HEK293 (cell line): ENCODE data around the gene CACNG4.

Experiments used
- BCL11A ChIP-seq: fragments of 450-650 bp; formaldehyde crosslinking; IDR thresholded peaks from 2 replicates; pipeline ENCODE4 v1.5.1; 2016; ENCODE audit warnings: low read depth, missing biosample characterization, missing genetic modification characterization
- EGR2 ChIP-seq: fragments of 450-650 bp; formaldehyde crosslinking; IDR thresholded peaks from 2 replicates; pipeline ENCODE4 v1.5.1; 2016; ENCODE audit warnings: low read depth, missing biosample characterization, missing genetic modification characterization
- GLI4 ChIP-seq: fragments of 450-650 bp; formaldehyde crosslinking; IDR thresholded peaks from 2 replicates; pipeline ENCODE4 v1.5.1; 2016; ENCODE audit warnings: missing biosample characterization, missing genetic modification characterization
- IKZF3 ChIP-seq: fragments of 450-650 bp; IDR thresholded peaks from 2 replicates; pipeline ENCODE4 v1.5.0; 2018; ENCODE audit warnings: missing biosample characterization, mild to moderate bottlenecking, missing genetic modification characterization, moderate library complexity
- KLF10 ChIP-seq: fragments of 450-650 bp; IDR thresholded peaks from 2 replicates; pipeline ENCODE4 v1.5.1; 2018; ENCODE audit warnings: missing biosample characterization, mild to moderate bottlenecking, missing genetic modification characterization
- KLF8 ChIP-seq: fragments of 450-650 bp; formaldehyde crosslinking; IDR thresholded peaks from 2 replicates; pipeline ENCODE4 v1.5.1; 2016; ENCODE audit warnings: missing biosample characterization, missing genetic modification characterization
- OSR2 ChIP-seq: fragments of 450-650 bp; formaldehyde crosslinking; IDR thresholded peaks from 2 replicates; pipeline ENCODE4 v1.5.1; 2016; ENCODE audit warnings: missing biosample characterization, missing genetic modification characterization
- OVOL3 ChIP-seq: fragments of 450-650 bp; formaldehyde crosslinking; IDR thresholded peaks from 2 replicates; pipeline ENCODE4 v1.5.1; 2016; ENCODE audit warnings: missing biosample characterization, missing genetic modification characterization
- SCRT2 ChIP-seq: fragments of 450-650 bp; formaldehyde crosslinking; IDR thresholded peaks from 2 replicates; pipeline ENCODE4 v1.5.1; 2016; ENCODE audit warnings: missing biosample characterization, missing genetic modification characterization
- SP2 ChIP-seq: fragments of 450-650 bp; formaldehyde crosslinking; IDR thresholded peaks from 2 replicates; pipeline ENCODE4 v1.5.1; 2016; ENCODE audit warnings: missing biosample characterization, missing genetic modification characterization
- ZBTB17 ChIP-seq: fragments of 450-650 bp; formaldehyde crosslinking; IDR thresholded peaks from 2 replicates; pipeline ENCODE4 v1.5.1; 2016; ENCODE audit warnings: missing biosample characterization, missing genetic modification characterization
- ZBTB20 ChIP-seq: fragments of 450-650 bp; formaldehyde crosslinking; IDR thresholded peaks from 2 replicates; pipeline ENCODE4 v1.5.1; 2016; ENCODE audit warnings: missing biosample characterization, missing genetic modification characterization
- ZBTB48 ChIP-seq: fragments of 450-650 bp; formaldehyde crosslinking; IDR thresholded peaks from 2 replicates; pipeline ENCODE4 v1.5.1; 2016; ENCODE audit warnings: missing biosample characterization, missing genetic modification characterization
- ZEB2 ChIP-seq: fragments of 450-650 bp; formaldehyde crosslinking; IDR thresholded peaks from 2 replicates; pipeline ENCODE4 v1.5.1; 2016; ENCODE audit warnings: missing biosample characterization, missing genetic modification characterization
- ZFP69B ChIP-seq: fragments of 450-650 bp; formaldehyde crosslinking; IDR thresholded peaks from 2 replicates; pipeline ENCODE4 v1.5.1; 2016; ENCODE audit warnings: missing biosample characterization, missing genetic modification characterization
- ZNF16 ChIP-seq: fragments of 450-650 bp; formaldehyde crosslinking; IDR thresholded peaks from 2 replicates; pipeline ENCODE4 v1.5.1; 2016; ENCODE audit warnings: low read depth, missing biosample characterization, missing genetic modification characterization
- ZNF354C ChIP-seq: fragments of 450-650 bp; formaldehyde crosslinking; IDR thresholded peaks from 2 replicates; pipeline ENCODE4 v1.5.1; 2016; ENCODE audit warnings: missing biosample characterization, missing genetic modification characterization, low read depth, borderline replicate concordance
- ZNF404 ChIP-seq: fragments of 450-650 bp; formaldehyde crosslinking; IDR thresholded peaks from 2 replicates; pipeline ENCODE4 v1.5.1; 2017; ENCODE audit warnings: missing biosample characterization, missing genetic modification characterization
- ZNF501 ChIP-seq: fragments of 450-650 bp; formaldehyde crosslinking; IDR thresholded peaks from 2 replicates; pipeline ENCODE4 v1.5.1; 2016; ENCODE audit warnings: missing biosample characterization, missing genetic modification characterization
- ZNF549 ChIP-seq: fragments of 450-650 bp; IDR thresholded peaks from 2 replicates; pipeline ENCODE4 v1.5.1; 2018; ENCODE audit warnings: missing biosample characterization, missing genetic modification characterization, mild to moderate bottlenecking, inconsistent platforms, moderate library complexity
- ZNF555 ChIP-seq: fragments of 450-650 bp; formaldehyde crosslinking; conservative IDR thresholded peaks from 2 replicates; pipeline ENCODE4 v1.5.1; 2017; ENCODE audit warnings: missing biosample characterization, mild to moderate bottlenecking, missing genetic modification characterization, inconsistent platforms
- ZNF558 ChIP-seq: fragments of 450-650 bp; formaldehyde crosslinking; IDR thresholded peaks from 2 replicates; pipeline ENCODE4 v1.5.1; 2016; ENCODE audit warnings: missing biosample characterization, missing genetic modification characterization
- ZNF585B ChIP-seq: fragments of 450-650 bp; formaldehyde crosslinking; IDR thresholded peaks from 2 replicates; pipeline ENCODE4 v1.5.1; 2016; ENCODE audit warnings: missing biosample characterization, missing genetic modification characterization
- ZNF660 ChIP-seq: fragments of 450-650 bp; IDR thresholded peaks from 2 replicates; pipeline ENCODE4 v1.5.1; 2018; ENCODE audit warnings: missing biosample characterization, mild to moderate bottlenecking, missing genetic modification characterization
- ZNF670 ChIP-seq: fragments of 450-650 bp; formaldehyde crosslinking; IDR thresholded peaks from 2 replicates; pipeline ENCODE4 v1.5.1; 2016; ENCODE audit warnings: missing biosample characterization, missing genetic modification characterization, low read depth
- ZNF701 ChIP-seq: fragments of 450-650 bp; formaldehyde crosslinking; IDR thresholded peaks from 2 replicates; pipeline ENCODE4 v1.5.1; 2016; ENCODE audit warnings: missing biosample characterization, missing genetic modification characterization
- ZNF776 ChIP-seq: fragments of 450-650 bp; formaldehyde crosslinking; IDR thresholded peaks from 2 replicates; pipeline ENCODE4 v1.5.0; 2017; ENCODE audit warnings: missing biosample characterization, missing genetic modification characterization, borderline replicate concordance
- ZNF837 ChIP-seq: fragments of 450-650 bp; formaldehyde crosslinking; IDR thresholded peaks from 2 replicates; pipeline ENCODE4 v1.5.1; 2016; ENCODE audit warnings: missing biosample characterization, missing genetic modification characterization
- TF ChIP-seq, protein P1 (sequence below): fragments of 450-650 bp; formaldehyde crosslinking; IDR thresholded peaks from 2 replicates; pipeline ENCODE4 v1.5.1; 2017; ENCODE audit warnings: missing biosample characterization, missing genetic modification characterization
- TF ChIP-seq, protein P2 (sequence below): fragments of 450-650 bp; formaldehyde crosslinking; IDR thresholded peaks from 2 replicates; pipeline ENCODE4 v1.5.1; 2016; ENCODE audit warnings: missing biosample characterization, missing genetic modification characterization
- TF ChIP-seq, protein P3 (sequence below): fragments of 450-650 bp; formaldehyde crosslinking; IDR thresholded peaks from 2 replicates; pipeline ENCODE4 v1.5.1; 2016; ENCODE audit warnings: missing biosample characterization, missing genetic modification characterization, borderline replicate concordance
- TF ChIP-seq, protein P4 (sequence below): fragments of 450-650 bp; formaldehyde crosslinking; IDR thresholded peaks from 2 replicates; pipeline ENCODE4 v1.5.1; 2016; ENCODE audit warnings: missing biosample characterization, missing genetic modification characterization
- TF ChIP-seq, protein P5 (sequence below): fragments of 450-650 bp; formaldehyde crosslinking; IDR thresholded peaks from 2 replicates; pipeline ENCODE4 v1.5.1; 2016; ENCODE audit warnings: missing biosample characterization, missing genetic modification characterization

The CACNG4 gene

DNA sequence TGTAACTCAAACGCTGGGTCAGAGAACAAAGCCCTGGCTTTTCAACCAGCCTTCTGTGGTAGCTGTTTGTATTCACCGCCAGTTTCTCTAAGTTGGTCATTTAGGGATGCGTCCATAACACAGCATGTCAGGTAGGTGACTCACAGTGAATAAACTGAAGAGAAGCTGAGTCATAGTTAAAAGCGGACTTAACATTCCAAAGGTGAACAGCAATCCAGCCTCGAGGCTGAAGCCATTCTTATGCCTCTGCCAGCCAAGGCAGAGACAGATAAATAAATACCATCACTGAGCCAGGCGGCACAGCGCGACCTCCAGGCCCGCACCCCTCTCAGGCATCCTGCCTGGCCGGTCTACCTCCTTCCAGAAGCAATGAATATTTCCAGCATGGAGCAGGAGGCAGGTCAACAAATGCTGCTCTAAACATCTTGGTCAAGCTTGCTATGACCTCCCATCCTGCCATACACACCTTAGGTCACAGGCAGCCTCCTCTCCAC lies 12.4 kb upstream of the CACNG4 start (continued):
- TF ChIP-seq GLI4 (tag by site-specific recombination) (no peak), ZNF776 (tag by site-specific recombination) (no peak), KLF8 (tag by site-specific recombination) (peak; percentile 68), ZEB2 (peak; percentile 71), ZNF660 (no peak; the same call in none of the 2 replicates), ZNF404 (tag by site-specific recombination) (no peak), KLF10 (tag by site-specific recombination) (peak; percentile 27; the same call in 1 of the 2 replicates), ZNF837 (tag by site-specific recombination) (no peak), ZBTB20 (tag by site-specific recombination) (no peak), IKZF3 (tag by site-specific recombination) (no peak), ZNF555 (tag by site-specific recombination) (no peak), SP2 (tag by site-specific recombination) (no peak), ZNF701 (tag by site-specific recombination) (no peak), EGR2 (tag by site-specific recombination) (no peak), ZNF549 (tag by site-specific recombination) (no peak), ZNF16 (no peak), BCL11A (tag by site-specific recombination) (0 out of 2 replicates have a peak, but pooled peaks have one; percentile 28), ZBTB48 (tag by site-specific recombination) (no peak), ZNF354C (no peak), OVOL3 (tag by site-specific recombination) (no peak), OSR2 (tag by site-specific recombination) (peak; percentile 84), ZNF558 (no peak), ZBTB17 (tag by site-specific recombination) (peak; percentile 36; the same call in 1 of the 2 replicates), ZFP69B (tag by site-specific recombination) (0 out of 2 replicates have a peak, but pooled peaks have one; percentile 32), SCRT2 (tag by site-specific recombination) (no peak), ZNF585B (tag by site-specific recombination) (no peak), ZNF670 (tag by site-specific recombination) (no peak), ZNF501 (tag by site-specific recombination) (no peak)
- TF ChIP-seq, protein P1, sequence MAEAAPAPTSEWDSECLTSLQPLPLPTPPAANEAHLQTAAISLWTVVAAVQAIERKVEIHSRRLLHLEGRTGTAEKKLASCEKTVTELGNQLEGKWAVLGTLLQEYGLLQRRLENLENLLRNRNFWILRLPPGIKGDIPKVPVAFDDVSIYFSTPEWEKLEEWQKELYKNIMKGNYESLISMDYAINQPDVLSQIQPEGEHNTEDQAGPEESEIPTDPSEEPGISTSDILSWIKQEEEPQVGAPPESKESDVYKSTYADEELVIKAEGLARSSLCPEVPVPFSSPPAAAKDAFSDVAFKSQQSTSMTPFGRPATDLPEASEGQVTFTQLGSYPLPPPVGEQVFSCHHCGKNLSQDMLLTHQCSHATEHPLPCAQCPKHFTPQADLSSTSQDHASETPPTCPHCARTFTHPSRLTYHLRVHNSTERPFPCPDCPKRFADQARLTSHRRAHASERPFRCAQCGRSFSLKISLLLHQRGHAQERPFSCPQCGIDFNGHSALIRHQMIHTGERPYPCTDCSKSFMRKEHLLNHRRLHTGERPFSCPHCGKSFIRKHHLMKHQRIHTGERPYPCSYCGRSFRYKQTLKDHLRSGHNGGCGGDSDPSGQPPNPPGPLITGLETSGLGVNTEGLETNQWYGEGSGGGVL: no peak
- TF ChIP-seq, protein P2, sequence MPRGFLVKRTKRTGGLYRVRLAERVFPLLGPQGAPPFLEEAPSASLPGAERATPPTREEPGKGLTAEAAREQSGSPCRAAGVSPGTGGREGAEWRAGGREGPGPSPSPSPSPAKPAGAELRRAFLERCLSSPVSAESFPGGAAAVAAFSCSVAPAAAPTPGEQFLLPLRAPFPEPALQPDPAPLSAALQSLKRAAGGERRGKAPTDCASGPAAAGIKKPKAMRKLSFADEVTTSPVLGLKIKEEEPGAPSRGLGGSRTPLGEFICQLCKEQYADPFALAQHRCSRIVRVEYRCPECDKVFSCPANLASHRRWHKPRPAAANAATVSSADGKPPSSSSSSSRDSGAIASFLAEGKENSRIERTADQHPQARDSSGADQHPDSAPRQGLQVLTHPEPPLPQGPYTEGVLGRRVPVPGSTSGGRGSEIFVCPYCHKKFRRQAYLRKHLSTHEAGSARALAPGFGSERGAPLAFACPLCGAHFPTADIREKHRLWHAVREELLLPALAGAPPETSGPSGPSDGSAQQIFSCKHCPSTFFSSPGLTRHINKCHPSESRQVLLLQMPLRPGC (tag by site-specific recombination): peak; percentile 97
- TF ChIP-seq, protein P3, sequence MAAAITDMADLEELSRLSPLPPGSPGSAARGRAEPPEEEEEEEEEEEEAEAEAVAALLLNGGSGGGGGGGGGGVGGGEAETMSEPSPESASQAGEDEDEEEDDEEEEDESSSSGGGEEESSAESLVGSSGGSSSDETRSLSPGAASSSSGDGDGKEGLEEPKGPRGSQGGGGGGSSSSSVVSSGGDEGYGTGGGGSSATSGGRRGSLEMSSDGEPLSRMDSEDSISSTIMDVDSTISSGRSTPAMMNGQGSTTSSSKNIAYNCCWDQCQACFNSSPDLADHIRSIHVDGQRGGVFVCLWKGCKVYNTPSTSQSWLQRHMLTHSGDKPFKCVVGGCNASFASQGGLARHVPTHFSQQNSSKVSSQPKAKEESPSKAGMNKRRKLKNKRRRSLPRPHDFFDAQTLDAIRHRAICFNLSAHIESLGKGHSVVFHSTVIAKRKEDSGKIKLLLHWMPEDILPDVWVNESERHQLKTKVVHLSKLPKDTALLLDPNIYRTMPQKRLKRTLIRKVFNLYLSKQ: no peak
- TF ChIP-seq, protein P4, sequence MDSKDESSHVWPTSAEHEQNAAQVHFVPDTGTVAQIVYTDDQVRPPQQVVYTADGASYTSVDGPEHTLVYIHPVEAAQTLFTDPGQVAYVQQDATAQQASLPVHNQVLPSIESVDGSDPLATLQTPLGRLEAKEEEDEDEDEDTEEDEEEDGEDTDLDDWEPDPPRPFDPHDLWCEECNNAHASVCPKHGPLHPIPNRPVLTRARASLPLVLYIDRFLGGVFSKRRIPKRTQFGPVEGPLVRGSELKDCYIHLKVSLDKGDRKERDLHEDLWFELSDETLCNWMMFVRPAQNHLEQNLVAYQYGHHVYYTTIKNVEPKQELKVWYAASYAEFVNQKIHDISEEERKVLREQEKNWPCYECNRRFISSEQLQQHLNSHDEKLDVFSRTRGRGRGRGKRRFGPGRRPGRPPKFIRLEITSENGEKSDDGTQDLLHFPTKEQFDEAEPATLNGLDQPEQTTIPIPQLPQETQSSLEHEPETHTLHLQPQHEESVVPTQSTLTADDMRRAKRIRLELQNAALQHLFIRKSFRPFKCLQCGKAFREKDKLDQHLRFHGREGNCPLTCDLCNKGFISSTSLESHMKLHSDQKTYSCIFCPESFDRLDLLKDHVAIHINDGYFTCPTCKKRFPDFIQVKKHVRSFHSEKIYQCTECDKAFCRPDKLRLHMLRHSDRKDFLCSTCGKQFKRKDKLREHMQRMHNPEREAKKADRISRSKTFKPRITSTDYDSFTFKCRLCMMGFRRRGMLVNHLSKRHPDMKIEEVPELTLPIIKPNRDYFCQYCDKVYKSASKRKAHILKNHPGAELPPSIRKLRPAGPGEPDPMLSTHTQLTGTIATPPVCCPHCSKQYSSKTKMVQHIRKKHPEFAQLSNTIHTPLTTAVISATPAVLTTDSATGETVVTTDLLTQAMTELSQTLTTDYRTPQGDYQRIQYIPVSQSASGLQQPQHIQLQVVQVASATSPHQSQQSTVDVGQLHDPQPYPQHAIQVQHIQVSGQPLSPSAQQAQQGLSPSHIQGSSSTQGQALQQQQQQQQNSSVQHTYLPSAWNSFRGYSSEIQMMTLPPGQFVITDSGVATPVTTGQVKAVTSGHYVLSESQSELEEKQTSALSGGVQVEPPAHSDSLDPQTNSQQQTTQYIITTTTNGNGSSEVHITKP (tag by site-specific recombination): peak; percentile 57
- TF ChIP-seq, protein P5, sequence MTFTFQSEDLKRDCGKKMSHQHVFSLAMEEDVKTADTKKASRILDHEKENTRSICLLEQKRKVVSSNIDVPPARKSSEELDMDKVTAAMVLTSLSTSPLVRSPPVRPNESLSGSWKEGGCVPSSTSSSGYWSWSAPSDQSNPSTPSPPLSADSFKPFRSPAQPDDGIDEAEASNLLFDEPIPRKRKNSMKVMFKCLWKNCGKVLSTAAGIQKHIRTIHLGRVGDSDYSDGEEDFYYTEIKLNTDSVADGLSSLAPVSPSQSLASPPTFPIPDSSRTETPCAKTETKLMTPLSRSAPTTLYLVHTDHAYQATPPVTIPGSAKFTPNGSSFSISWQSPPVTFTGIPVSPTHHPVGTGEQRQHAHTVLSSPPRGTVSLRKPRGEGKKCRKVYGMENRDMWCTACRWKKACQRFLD (tag by site-specific recombination): no peak
